Measurements from ENCODE around the gene PTPRG. TPM values are rescaled to one million over a fixed set of nuclear protein-coding genes. Genes with fewer than 3 reads are reported as not detected.
A peak's percentile ranks its signal among the peaks of the same experiment; 100 is the strongest.

Gene PTPRG
- total and polyA plus RNA-seq, 2 experiments from 2014 or later: 11.5 to 39.6 TPM

- Histone ChIP-seq H3K4me1 (ENCODE audit: insufficient read depth) (peaks cover 6% of the 10 kb centered on the region), H3K79me2 (ENCODE audit: insufficient read depth) (no peaks in the 10 kb centered on the region), H2AFZ (no peak overlapping the region), H3K4me2 (ENCODE audit: unreplicated experiment) (no peak overlapping the region), H3K27me3 (replicated peaks; ENCODE audit: insufficient read depth) (no peaks in the 10 kb centered on the region), H3K9ac (no peak overlapping the region), H3F3A (ENCODE audit: insufficient read depth) (peaks cover 5% of the 10 kb centered on the region; the same call in 1 of the 2 replicates), H3K27ac (no peak overlapping the region), H3K4me3 (no peak overlapping the region), H3K9me2 (ENCODE audit: insufficient read depth) (no peaks in the 10 kb centered on the region), H3K9me3 (ENCODE audit: low read depth) (no peaks in the 10 kb centered on the region), H3K36me3 (ENCODE audit: low read depth) (no peaks in the 10 kb centered on the region), H4K20me1 (ENCODE audit: insufficient read depth) (no peaks in the 10 kb centered on the region)
- in situ Hi-C loops (cut with MboI): no loop called here
- no peak for DNase-seq
- 92 to 93% methylated on average over 8 of the region's 8 CpGs for WGBS, 2 experiments (ENCODE audit: low coverage in 1 of 2, low lambda C conversion rate in 2 of 2, missing lambda C conversion rate in 2 of 2)
- TF ChIP-seq EZH2 (IDR thresholded peaks at IDR 0.05; ENCODE audit: insufficient read depth, poor library complexity, severe bottlenecking) (no peak), EZH2phosphoT487 (IDR thresholded peaks at IDR 0.05; ENCODE audit: insufficient read depth, low read depth) (no peak)
These were observed 430.3 kb downstream of the PTPRG start for GRCh38 chr3:61991706-61992105.

GRCh38 chr3:61996366-61996765 is 435.0 kb downstream of the PTPRG start:
- Histone ChIP-seq H3K4me3 (no peak overlapping the region), H3K27me3 (replicated peaks; ENCODE audit: insufficient read depth) (no peaks in the 10 kb centered on the region), H3K9ac (no peak overlapping the region), H3K79me2 (ENCODE audit: insufficient read depth) (no peaks in the 10 kb centered on the region), H3K9me2 (ENCODE audit: insufficient read depth) (no peaks in the 10 kb centered on the region), H3F3A (ENCODE audit: insufficient read depth) (peaks cover 15% of the 10 kb centered on the region; the same call in 1 of the 2 replicates), H3K36me3 (ENCODE audit: low read depth) (no peaks in the 10 kb centered on the region), H3K4me2 (ENCODE audit: unreplicated experiment) (no peak overlapping the region), H3K27ac (peak overlapping the region; percentile 22; the same call in 1 of the 2 replicates), H4K20me1 (ENCODE audit: insufficient read depth) (no peaks in the 10 kb centered on the region), H3K9me3 (ENCODE audit: low read depth) (no peaks in the 10 kb centered on the region), H3K4me1 (ENCODE audit: insufficient read depth) (peaks cover 15% of the 10 kb centered on the region), H2AFZ (no peak overlapping the region)
- no peak for TF ChIP-seq EZH2 (IDR thresholded peaks at IDR 0.05; ENCODE audit: insufficient read depth, poor library complexity, severe bottlenecking)
- no peak for TF ChIP-seq EZH2phosphoT487 (IDR thresholded peaks at IDR 0.05; ENCODE audit: insufficient read depth, low read depth)
- peak; percentile 12 for DNase-seq
- in situ Hi-C loops (cut with MboI): no loop called here
- 14 to 26% methylated on average over 1 of the region's 1 CpG for WGBS, 2 experiments (ENCODE audit: low coverage in 1 of 2, low lambda C conversion rate in 2 of 2, missing lambda C conversion rate in 2 of 2)

- Histone ChIP-seq H3F3A (ENCODE audit: insufficient read depth) (peaks cover 15% of the 10 kb centered on the region; the same call in 1 of the 2 replicates), H3K36me3 (ENCODE audit: low read depth) (no peaks in the 10 kb centered on the region), H3K9me3 (ENCODE audit: low read depth) (no peaks in the 10 kb centered on the region), H3K4me2 (ENCODE audit: unreplicated experiment) (no peak overlapping the region), H3K9ac (no peak overlapping the region), H3K4me3 (no peak overlapping the region), H4K20me1 (ENCODE audit: insufficient read depth) (no peaks in the 10 kb centered on the region), H2AFZ (no peak overlapping the region), H3K4me1 (ENCODE audit: insufficient read depth) (peaks cover 15% of the 10 kb centered on the region), H3K9me2 (ENCODE audit: insufficient read depth) (no peaks in the 10 kb centered on the region), H3K27me3 (replicated peaks; ENCODE audit: insufficient read depth) (no peaks in the 10 kb centered on the region), H3K79me2 (ENCODE audit: insufficient read depth) (no peaks in the 10 kb centered on the region), H3K27ac (no peak overlapping the region; the same call in 1 of the 2 replicates)
- TF ChIP-seq EZH2 (IDR thresholded peaks at IDR 0.05; ENCODE audit: insufficient read depth, poor library complexity, severe bottlenecking): no peak
- TF ChIP-seq EZH2phosphoT487 (IDR thresholded peaks at IDR 0.05; ENCODE audit: insufficient read depth, low read depth): no peak
- WGBS, 2 experiments (ENCODE audit: low coverage in 1 of 2, low lambda C conversion rate in 2 of 2, missing lambda C conversion rate in 2 of 2): 75 to 78% methylated on average over 4 of the region's 4 CpGs
- in situ Hi-C loops (cut with MboI): no loop called here
- peak; percentile 43 for DNase-seq
These were observed 435.7 kb downstream of the PTPRG start for GRCh38 chr3:61997101-61997500.

GRCh38 chr3:62003835-62004234 is 442.5 kb downstream of the PTPRG start:
- no peaks in the 10 kb centered on the region for H3F3A ChIP-seq (ENCODE audit: insufficient read depth)
- H3K9ac ChIP-seq: no peak overlapping the region
- no peak overlapping the region for H3K27ac ChIP-seq
- no peaks in the 10 kb centered on the region for H3K79me2 ChIP-seq (ENCODE audit: insufficient read depth)
- H2AFZ ChIP-seq: no peak overlapping the region
- DNase-seq: peak; percentile 4
- no peaks in the 10 kb centered on the region for H3K4me1 ChIP-seq (ENCODE audit: insufficient read depth)
- H3K9me2 ChIP-seq (ENCODE audit: insufficient read depth): no peaks in the 10 kb centered on the region
- no peak overlapping the region for H3K4me3 ChIP-seq
- WGBS, 2 experiments (ENCODE audit: low coverage in 1 of 2, low lambda C conversion rate in 2 of 2, missing lambda C conversion rate in 2 of 2): 92 to 100% methylated on average over 1 of the region's 1 CpG
- H3K36me3 ChIP-seq (ENCODE audit: low read depth): no peaks in the 10 kb centered on the region
- no peaks in the 10 kb centered on the region for H3K27me3 ChIP-seq (replicated peaks; ENCODE audit: insufficient read depth)
- no peak overlapping the region for H3K4me2 ChIP-seq (ENCODE audit: unreplicated experiment)
- no peaks in the 10 kb centered on the region for H3K9me3 ChIP-seq (ENCODE audit: low read depth)
- TF ChIP-seq EZH2phosphoT487 (IDR thresholded peaks at IDR 0.05; ENCODE audit: insufficient read depth, low read depth): no peak
- no peak for TF ChIP-seq EZH2 (IDR thresholded peaks at IDR 0.05; ENCODE audit: insufficient read depth, poor library complexity, severe bottlenecking)
- in situ Hi-C loops (cut with MboI): no loop called here
- H4K20me1 ChIP-seq (ENCODE audit: insufficient read depth): no peaks in the 10 kb centered on the region

GRCh38 chr3:62007036-62007435 is 445.7 kb downstream of the PTPRG start:
- Histone ChIP-seq H3K79me2 (ENCODE audit: insufficient read depth) (no peaks in the 10 kb centered on the region), H3K4me2 (ENCODE audit: unreplicated experiment) (no peak overlapping the region), H3K27ac (no peak overlapping the region), H2AFZ (no peak overlapping the region), H3K9ac (no peak overlapping the region), H3K4me1 (ENCODE audit: insufficient read depth) (no peaks in the 10 kb centered on the region), H3K9me2 (ENCODE audit: insufficient read depth) (no peaks in the 10 kb centered on the region), H3K9me3 (ENCODE audit: low read depth) (no peaks in the 10 kb centered on the region), H3K36me3 (ENCODE audit: low read depth) (no peaks in the 10 kb centered on the region), H3F3A (ENCODE audit: insufficient read depth) (no peaks in the 10 kb centered on the region), H4K20me1 (ENCODE audit: insufficient read depth) (no peaks in the 10 kb centered on the region), H3K27me3 (replicated peaks; ENCODE audit: insufficient read depth) (no peaks in the 10 kb centered on the region), H3K4me3 (no peak overlapping the region)
- peak; percentile 11 for DNase-seq
- TF ChIP-seq EZH2phosphoT487 (IDR thresholded peaks at IDR 0.05; ENCODE audit: insufficient read depth, low read depth): no peak
- 39 to 43% methylated on average over 3 of the region's 3 CpGs for WGBS, 2 experiments (ENCODE audit: low coverage in 1 of 2, low lambda C conversion rate in 2 of 2, missing lambda C conversion rate in 2 of 2)
- in situ Hi-C loops (cut with MboI): no loop called here

Data from GM23248 (cell line).